T-cell (primary cell): ENCODE results near the gene COX15. TPM values are rescaled to one million over a fixed set of nuclear protein-coding genes. Genes with fewer than 3 reads are reported as not detected.
A peak's percentile ranks its signal among the peaks of the same experiment; 100 is the strongest.

Source experiments
- ATAC-seq, 4 experiments: fragments of 200-7000 bp in 3 of 4; fragments of 150-1000 bp in 1 of 4; cut with Tn5 transposase; replicated peaks in 1 of 4; 1 replicate in 3 of 4; 2 replicates in 1 of 4; pipeline ENCODE4 v1.10.0; 2021; ENCODE audit warnings: moderate library complexity in 3 of 4, mild to moderate bottlenecking in 2 of 4, moderate number of reproducible peaks in 1 of 4
- CTCF ChIA-PET, 2 donors: fragments of 300-600 bp; sonication (Branson Sonifier 250); formaldehyde crosslinking; loops; one replicate each; lab custom pipeline; 2022; ENCODE audit warnings: antibody characterized with exemption in 2 of 2; lab: Charles Lee
- POLR2A ChIA-PET, 2 donors: fragments of 300-600 bp; sonication (Branson Sonifier 250); formaldehyde crosslinking; loops; one replicate each; lab custom pipeline; 2022; ENCODE audit warnings: antibody characterized with exemption in 2 of 2; lab: Charles Lee
- DNase-seq, 35 experiments: peaks; one replicate each; pipeline versions ENCODE4 v3.0.0 to v3.0.0-alpha.2; 2013 to 2023
- H3K27ac ChIP-seq: one replicate; pipeline ENCODE4 v1.5.1; 2013; ENCODE audit warnings: low read length
- H3K27me3 ChIP-seq, 2 experiments: replicated peaks in 1 of 2; 1 replicate in 1 of 2; 2 replicates in 1 of 2; pipeline versions ENCODE4 v1.6.1 to v1.7.0; 2013; ENCODE audit warnings: low read length in 1 of 2, mixed read lengths in 1 of 2; ENCODE audit not compliant: control insufficient read depth in 2 of 2, insufficient read depth in 2 of 2; ENCODE audit errors: extremely low read depth in 1 of 2
- H3K36me3 ChIP-seq, 2 donors: 1 replicate in 1 of 2; 2 replicates in 1 of 2; pipeline versions ENCODE4 v1.6.1 to v1.7.0; 2013; ENCODE audit warnings: low read length in 1 of 2; ENCODE audit not compliant: control insufficient read depth in 2 of 2, insufficient read depth in 1 of 2; ENCODE audit errors: extremely low read depth in 1 of 2
- H3K4me1 ChIP-seq, 2 experiments: 1 replicate in 1 of 2; 2 replicates in 1 of 2; pipeline versions ENCODE4 v1.6.1 to v1.7.0; 2013; ENCODE audit warnings: low read length in 2 of 2, mixed read lengths in 1 of 2; ENCODE audit not compliant: insufficient read depth in 2 of 2, control insufficient read depth in 1 of 2; ENCODE audit errors: extremely low read depth in 1 of 2
- H3K4me3 ChIP-seq, 2 donors: 1 replicate in 1 of 2; 2 replicates in 1 of 2; pipeline versions ENCODE4 v1.5.1 to v1.7.0; 2013; ENCODE audit warnings: mild to moderate bottlenecking in 2 of 2, low read length in 1 of 2, moderate library complexity in 1 of 2; ENCODE audit not compliant: control insufficient read depth in 1 of 2; ENCODE audit errors: extremely low read depth in 1 of 2
- H3K9me3 ChIP-seq: 2 replicates; pipeline ENCODE4 v1.7.0; 2013
- H3K27ac Mint-ChIP-seq, 2 donors: one replicate each; pipeline ENCODE4 v1.8.0; 2020 to 2021; ENCODE audit warnings: mild to moderate bottlenecking in 2 of 2, mixed read lengths in 2 of 2
- H3K27me3 Mint-ChIP-seq, 2 donors: one replicate each; pipeline ENCODE4 v1.8.0; 2021 to 2022; ENCODE audit warnings: mixed read lengths in 2 of 2
- H3K36me3 Mint-ChIP-seq: one replicate; pipeline ENCODE4 v1.8.0; 2021; ENCODE audit warnings: mixed read lengths
- H3K4me1 Mint-ChIP-seq, 3 donors: one replicate each; pipeline ENCODE4 v1.8.0; 2020 to 2022; ENCODE audit warnings: mixed read lengths in 3 of 3, mild to moderate bottlenecking in 1 of 3
- H3K4me3 Mint-ChIP-seq, 3 donors: one replicate each; pipeline ENCODE4 v1.8.0; 2020 to 2022; ENCODE audit warnings: mild to moderate bottlenecking in 3 of 3, mixed read lengths in 3 of 3, moderate library complexity in 3 of 3
- H3K9me3 Mint-ChIP-seq, 3 donors: one replicate each; pipeline ENCODE4 v1.8.0; 2020 to 2022; ENCODE audit warnings: mixed read lengths in 3 of 3
- WGBS: methylation state at CpG from one replicate; pipeline ENCODE4 v1.1.5; 2013; ENCODE audit warnings: missing lambda C conversion rate; ENCODE audit not compliant: insufficient coverage; 5-methylcytosine and 5-hydroxymethylcytosine counted together
- total RNA-seq, 35 experiments: library from RNA in 6 of 35; stranded (reverse) in 6 of 35; fragments of 120-200 nt in 1 of 35; gene quantifications; one replicate each; pipeline versions ENCODE4 v1.2.1 to v1.2.4 and lab custom pipeline; 2013 to 2026

Gene COX15
- total RNA-seq, 5 donors from 2014 or later (not counting 1 experiment from before 2014, with no cell fraction given) = 18.6 to 36.7 (median 31.5) TPM

GRCh38 chr10:99769706-99770105 is 37.8 kb upstream of the COX15 start:
- Histone ChIP-seq H3K36me3 (no peaks in the 10 kb centered on the region), H3K27ac (no peak overlapping the region), H3K9me3 (no peaks in the 10 kb centered on the region), H3K27me3 (no peaks in the 10 kb centered on the region), H3K4me1 (peaks cover 0 to 8% of the 10 kb centered on the region in 2 experiments), H3K4me3 (no peak overlapping the region)
- CTCF ChIA-PET = no interaction called here
- DNase-seq (no peak), ATAC-seq (no peak)
- Mint-ChIP-seq H3K4me1 (peaks cover 0 to 3% (median 2%) of the 10 kb centered on the region in 3 donors), H3K4me3 (no peak overlapping the region), H3K36me3 (peaks cover 10% of the 10 kb centered on the region), H3K27ac (no peak overlapping the region), H3K9me3 (peaks cover 0 to under 1% (median 0%) of the 10 kb centered on the region in 3 donors), H3K27me3 (no peaks in the 10 kb centered on the region)
- 100% methylated on average over 1 of the region's 5 CpGs for WGBS
- POLR2A ChIA-PET = no interaction called here

- 100% methylated on average over 1 of the region's 2 CpGs for WGBS
- Mint-ChIP-seq H3K4me1 (peaks cover 0 to 3% (median 2%) of the 10 kb centered on the region in 3 donors), H3K4me3 (no peak overlapping the region), H3K36me3 (peaks cover 10% of the 10 kb centered on the region), H3K27ac (no peak overlapping the region), H3K27me3 (no peaks in the 10 kb centered on the region), H3K9me3 (peaks cover 0 to 4% (median 0%) of the 10 kb centered on the region in 3 donors)
- H3K4me3 ChIP-seq = no peak overlapping the region
- no peaks in the 10 kb centered on the region for H3K9me3 ChIP-seq
- DNase-seq (no peak), ATAC-seq (no peak)
- no peaks in the 10 kb centered on the region for H3K27me3 ChIP-seq
- no peaks in the 10 kb centered on the region for H3K36me3 ChIP-seq
- H3K27ac ChIP-seq = no peak overlapping the region
- CTCF ChIA-PET = no interaction called here
- peaks cover 0 to 8% of the 10 kb centered on the region in 2 experiments for H3K4me1 ChIP-seq
- POLR2A ChIA-PET = no interaction called here
These were observed 36.6 kb upstream of the COX15 start for GRCh38 chr10:99768556-99768955.

GRCh38 chr10:99767901-99768300 is 36.0 kb upstream of the COX15 start:
- H3K36me3 ChIP-seq = no peaks in the 10 kb centered on the region
- H3K27me3 ChIP-seq = no peaks in the 10 kb centered on the region
- Mint-ChIP-seq H3K9me3 (peaks cover 0 to 7% (median 0%) of the 10 kb centered on the region in 3 donors), H3K4me3 (no peak overlapping the region), H3K27me3 (no peaks in the 10 kb centered on the region), H3K4me1 (peaks cover 0 to 3% (median 2%) of the 10 kb centered on the region in 3 donors), H3K27ac (no peak overlapping the region), H3K36me3 (peaks cover 13% of the 10 kb centered on the region)
- peaks cover 0 to 8% of the 10 kb centered on the region in 2 experiments for H3K4me1 ChIP-seq
- POLR2A ChIA-PET = no interaction called here
- H3K4me3 ChIP-seq = no peak overlapping the region
- CTCF ChIA-PET = no interaction called here
- no peak overlapping the region for H3K27ac ChIP-seq
- DNase-seq = no peak
- H3K9me3 ChIP-seq = no peaks in the 10 kb centered on the region
- WGBS = no CpG with 5 or more reads among the region's 5 CpGs
- no peak for ATAC-seq

- Histone ChIP-seq H3K4me3 (no peak overlapping the region), H3K27ac (no peak overlapping the region), H3K9me3 (no peaks in the 10 kb centered on the region), H3K36me3 (peaks cover 0 to 2% of the 10 kb centered on the region in 2 donors), H3K27me3 (no peaks in the 10 kb centered on the region), H3K4me1 (peaks cover 0 to 8% of the 10 kb centered on the region in 2 experiments)
- 67% methylated on average over 1 of the region's 8 CpGs for WGBS
- Mint-ChIP-seq H3K4me1 (peaks cover 0 to 3% (median 2%) of the 10 kb centered on the region in 3 donors), H3K27ac (no peak overlapping the region), H3K4me3 (no peak overlapping the region), H3K9me3 (peaks cover 4 to 13% (median 6%) of the 10 kb centered on the region in 3 donors), H3K36me3 (peaks cover 24% of the 10 kb centered on the region), H3K27me3 (no peaks in the 10 kb centered on the region)
- ChIA-PET POLR2A (interaction anchor here in 1 of 2 donors (0.6 kb wide), 1 partner anchor 20 kb away, joined by 4 read pairs; no protein-coding TSS in a partner anchor), CTCF (interaction anchor here in 1 of 2 donors (0.7 kb wide), 1 partner anchor 64 kb away, joined by 4 read pairs; no protein-coding TSS in a partner anchor)
- DNase-seq = peak in 5 of 35 experiments; percentile 0 to 24 (median 1)
- peak in 1 of 4 experiments; percentile 16 for ATAC-seq
These were observed 34.4 kb upstream of the COX15 start for GRCh38 chr10:99766302-99766681.

GRCh38 chr10:99765672-99766301 is 33.9 kb upstream of the COX15 start:
- ATAC-seq = no peak

GRCh38 chr10:99761365-99761764 is 29.4 kb upstream of the COX15 start:
- no peak overlapping the region for H3K4me3 ChIP-seq
- H3K4me1 Mint-ChIP-seq = peaks cover 0 to 3% (median 2%) of the 10 kb centered on the region in 3 donors
- ATAC-seq (no peak), DNase-seq (no peak)
- no peak overlapping the region for H3K27ac ChIP-seq
- H3K27ac Mint-ChIP-seq = no peak overlapping the region
- H3K27me3 Mint-ChIP-seq = no peaks in the 10 kb centered on the region
- ChIA-PET POLR2A (no interaction called here), CTCF (no interaction called here)
- no peaks in the 10 kb centered on the region for H3K9me3 ChIP-seq
- H3K36me3 Mint-ChIP-seq = peaks cover 60% of the 10 kb centered on the region
- H3K9me3 Mint-ChIP-seq = peaks cover 4 to 16% (median 9%) of the 10 kb centered on the region in 3 donors
- H3K27me3 ChIP-seq = no peaks in the 10 kb centered on the region
- peaks cover 0 to 2% of the 10 kb centered on the region in 2 experiments for H3K4me1 ChIP-seq
- H3K4me3 Mint-ChIP-seq = no peak overlapping the region
- peaks cover 12 to 42% of the 10 kb centered on the region in 2 donors for H3K36me3 ChIP-seq

More at GRCh38 chr10:99765672-99766301, 33.9 kb upstream of the COX15 start:
- Mint-ChIP-seq H3K4me1 (peaks cover 0 to 3% (median 2%) of the 10 kb centered on the region in 3 donors), H3K4me3 (no peak overlapping the region), H3K27ac (no peak overlapping the region), H3K36me3 (peaks cover 29% of the 10 kb centered on the region), H3K9me3 (peaks cover 4 to 13% (median 9%) of the 10 kb centered on the region in 3 donors), H3K27me3 (no peaks in the 10 kb centered on the region)
- Histone ChIP-seq H3K4me3 (no peak overlapping the region), H3K27me3 (no peaks in the 10 kb centered on the region), H3K36me3 (peaks cover 0 to 2% of the 10 kb centered on the region in 2 donors), H3K27ac (no peak overlapping the region), H3K9me3 (no peaks in the 10 kb centered on the region), H3K4me1 (peaks cover 0 to 8% of the 10 kb centered on the region in 2 experiments)
- ChIA-PET POLR2A (interaction anchor here (0.6 to 0.7 kb wide), 2 partner anchors 20 to 269 kb away, joined by 4 read pairs; no protein-coding TSS in a partner anchor), CTCF (interaction anchor here in 1 of 2 donors (0.6 to 0.7 kb wide), 2 partner anchors 64 to 340 kb away, joined by 3 to 4 read pairs; no protein-coding TSS in a partner anchor)
- 59% methylated on average over 2 of the region's 4 CpGs for whole genome bisulfite sequencing
- DNase-seq = no peak
